ENCODE data around the gene PDE7B.
"Not testable (repeated sequence)": the region's sequence is repeated elsewhere in the genome, so short reads cannot be mapped to it uniquely, and the experiment has no call there.

PDE7B gene

GRCh38 chr6:136123468-136123867, 272.0 kb downstream of the PDE7B start:
- no peak for DNase-seq

GRCh38 chr6:136125585-136125984, 274.1 kb downstream of the PDE7B start:
- no peak for DNase-seq

GRCh38 chr6:136127873-136128272, 276.4 kb downstream of the PDE7B start:
- no peak for DNase-seq

GRCh38 chr6:136129365-136129764, 277.9 kb downstream of the PDE7B start:
- DNase-seq, result no peak

GRCh38 chr6:136134268-136134667, 282.8 kb downstream of the PDE7B start:
- no peak for DNase-seq

- no peak for DNase-seq
These were observed 283.2 kb downstream of the PDE7B start for GRCh38 chr6:136134751-136135150.

- DNase-seq, result no peak
These were observed 284.8 kb downstream of the PDE7B start for GRCh38 chr6:136136274-136136673.

- DNase-seq, result no peak
These were observed 285.6 kb downstream of the PDE7B start for GRCh38 chr6:136137008-136137692.

GRCh38 chr6:136137739-136138402, 286.4 kb downstream of the PDE7B start:
- DNase-seq, result no peak

- DNase-seq, result not testable (repeated sequence)
These were observed 287.6 kb downstream of the PDE7B start for GRCh38 chr6:136139111-136139510.

- no peak for DNase-seq
These were observed 292.9 kb downstream of the PDE7B start for GRCh38 chr6:136144251-136145023.

GRCh38 chr6:136146130-136146529, 294.6 kb downstream of the PDE7B start:
- no peak for DNase-seq

- no peak for DNase-seq
These were observed 295.8 kb downstream of the PDE7B start for GRCh38 chr6:136147342-136147741.

GRCh38 chr6:136148051-136148450, 296.6 kb downstream of the PDE7B start:
- no peak for DNase-seq

GRCh38 chr6:136148523-136148922, 297.0 kb downstream of the PDE7B start:
- DNase-seq, result no peak

GRCh38 chr6:136149311-136149710, 297.8 kb downstream of the PDE7B start:
- DNase-seq, result no peak

- no peak for DNase-seq
These were observed 299.5 kb downstream of the PDE7B start for GRCh38 chr6:136150961-136151360.

- DNase-seq, result no peak
These were observed 302.3 kb downstream of the PDE7B start for GRCh38 chr6:136153707-136154375.

- no peak for DNase-seq
These were observed 303.7 kb downstream of the PDE7B start for GRCh38 chr6:136155191-136155590.

- no peak for DNase-seq
These were observed 306.2 kb downstream of the PDE7B start for GRCh38 chr6:136157743-136158142.

GRCh38 chr6:136158387-136158821, 306.9 kb downstream of the PDE7B start:
- DNase-seq, result no peak

GRCh38 chr6:136158971-136159370, 307.5 kb downstream of the PDE7B start:
- DNase-seq, result no peak

- DNase-seq, result no peak
These were observed 308.7 kb downstream of the PDE7B start for GRCh38 chr6:136160250-136160649.

All from CD4-positive, alpha-beta T cell treated with Interleukin-12 subunit alpha and Interleukin-12 subunit beta, for 1 hour (primary cell).